ENCODE measurements around the gene RWDD3. TPM values are rescaled to one million over a fixed set of nuclear protein-coding genes. Genes with fewer than 3 reads are reported as not detected.

Gene RWDD3
- total and polyA plus RNA-seq, 2 of the 4 experiments (the other 2 are of a cell fraction) = 10.4 to 13.6 TPM

- TF ChIP-seq POLR2A (IDR thresholded peaks at IDR 0.05; ENCODE audit: low read depth, low read length) = no peak
- TF ChIP-seq CTCF (conservative IDR thresholded peaks at IDR 0.05; ENCODE audit: low read depth, low read length) = no peak
- TF ChIP-seq SMC3 (IDR thresholded peaks at IDR 0.05; ENCODE audit: low read depth, low read length) = no peak
- TF ChIP-seq BHLHE40 (IDR thresholded peaks at IDR 0.05; ENCODE audit: low read depth, low read length) = no peak
- TF ChIP-seq MAZ (IDR thresholded peaks at IDR 0.05; ENCODE audit: borderline replicate concordance, low read depth, low read length) = no peak
- TF ChIP-seq USF2 (IDR thresholded peaks at IDR 0.05; ENCODE audit: low read depth, low read length) = no peak
- TF ChIP-seq MAFK (IDR thresholded peaks at IDR 0.05; ENCODE audit: low read depth, low read length) = no peak
- TF ChIP-seq CEBPB (IDR thresholded peaks at IDR 0.05; ENCODE audit: low read depth, low read length) = no peak
- TF ChIP-seq RFX5 (IDR thresholded peaks at IDR 0.05; ENCODE audit: low read depth, low read length) = no peak
- TF ChIP-seq MXI1 (IDR thresholded peaks at IDR 0.05; ENCODE audit: borderline replicate concordance, low read depth, low read length) = no peak
- no peak for TF ChIP-seq RAD21 (IDR thresholded peaks at IDR 0.05; ENCODE audit: low read length)
- no peak for DNase-seq
- Histone ChIP-seq H3K4me1 (ENCODE audit: control insufficient read depth, insufficient read depth, low read length) (no peaks in the 10 kb centered on the region), H2AFZ (replicated peaks; ENCODE audit: low read length, poor library complexity) (no peak overlapping the region), H3K4me3 (ENCODE audit: insufficient read depth, low read depth, low read length) (no peak overlapping the region), H3K36me3 (ENCODE audit: control insufficient read depth, insufficient read depth, low read length) (no peaks in the 10 kb centered on the region), H3K18ac (ENCODE audit: low read depth, low read length) (no peak overlapping the region), H4K20me1 (ENCODE audit: insufficient read depth, low read length) (no peaks in the 10 kb centered on the region), H4K5ac (ENCODE audit: low read depth, low read length) (no peak overlapping the region), H4K91ac (ENCODE audit: insufficient read depth, low read depth, low read length) (no peak overlapping the region), H3K9me1 (ENCODE audit: insufficient read depth, low read length) (no peaks in the 10 kb centered on the region), H3K56ac (ENCODE audit: extremely low read depth, insufficient read depth, low read length) (no peak overlapping the region), H3K9ac (ENCODE audit: low read depth, low read length) (no peak overlapping the region), H3K14ac (replicated peaks; ENCODE audit: low read depth, low read length) (no peak overlapping the region), H3K9me3 (ENCODE audit: control insufficient read depth, insufficient read depth, low read length) (no peaks in the 10 kb centered on the region; the same call in 1 of the 2 replicates), H3K23ac (ENCODE audit: low read depth, low read length) (no peak overlapping the region), H2BK15ac (ENCODE audit: low read depth, low read length) (no peak overlapping the region), H3K4me2 (ENCODE audit: low read depth, low read length) (no peak overlapping the region), H2BK20ac (ENCODE audit: low read depth, low read length) (no peak overlapping the region), H2BK5ac (ENCODE audit: low read depth, low read length, poor library complexity, severe bottlenecking) (no peak overlapping the region), H2AK9ac (replicated peaks; ENCODE audit: low read depth, low read length, poor library complexity) (no peak overlapping the region), H3K27ac (ENCODE audit: insufficient read depth, low read length) (no peak overlapping the region), H2BK120ac (ENCODE audit: low read depth, low read length) (no peak overlapping the region), H3K79me1 (ENCODE audit: low read depth in 1 of 2, low read length in 2 of 2) (no peaks in the 10 kb centered on the region), H3K27me3 (ENCODE audit: control insufficient read depth, insufficient read depth, low read length) (no peaks in the 10 kb centered on the region), H2AK5ac (ENCODE audit: low read depth, low read length) (no peak overlapping the region), H3K4ac (ENCODE audit: low read depth, low read length) (no peak overlapping the region), H4K8ac (ENCODE audit: low read depth in 2 of 2, low read length in 2 of 2) (no peak overlapping the region)
- intact Hi-C loops (cut with micrococcal nuclease) = no loop called here
- dilution Hi-C loops (cut with HindIII; ENCODE audit: low sequenced_read_pairs, unreplicated experiment) = no loop called here
- ChIA-PET POLR2A (ENCODE audit: unreplicated experiment) (no interaction called here), CTCF (no interaction called here)
- in situ Hi-C loops (cut with MboI; ENCODE audit: low sequenced_read_pairs) = no loop called here
- no peak for ATAC-seq (ENCODE audit: low read depth)
- whole genome bisulfite sequencing, 2 experiments (ENCODE audit: extremely low coverage in 2 of 2, insufficient read length in 1 of 2) = no CpG with 5 or more reads among the region's 3 CpGs
- BruUV-seq (replicated peaks) = no TSS peak
Observed at GRCh38 chr1:95208876-95209275, 25.1 kb upstream of the RWDD3 start.
